H1 (cell line): ENCODE measurements around the gene DTX3. TPM values are rescaled to one million over a fixed set of nuclear protein-coding genes. Genes with fewer than 3 reads are reported as not detected.

Experiments used
- BACH1 ChIP-seq: IDR thresholded peaks from 2 replicates; pipeline ENCODE4 v1.6.1; 2012; ENCODE audit warnings: low read length, improper control_type of control experiment
- BCL11A ChIP-seq, 2 experiments: IDR thresholded peaks; one replicate each; pipeline ENCODE4 v1.6.1; 2011; ENCODE audit warnings: low read depth in 2 of 2, low read length in 2 of 2, mild to moderate bottlenecking in 2 of 2
- CBX8 ChIP-seq: fragments of 300-800, 300-1000 bp; sonication (generic); IDR thresholded peaks from 2 replicates; pipeline ENCODE4 v1.7.1; 2016; ENCODE audit warnings: low read depth, low read length, borderline replicate concordance
- CHD1 ChIP-seq: IDR thresholded peaks from 2 replicates; pipeline ENCODE4 v1.6.1; 2012; ENCODE audit warnings: low read depth, low read length, improper control_type of control experiment
- EZH2 ChIP-seq: fragments of 200-600 bp; sonication (generic); IDR thresholded peaks from 2 replicates; pipeline ENCODE4 v1.7.1; 2012; ENCODE audit warnings: low read depth, mild to moderate bottlenecking, moderate library complexity, low read length, inconsistent platforms; ENCODE audit not compliant: severe bottlenecking
- JUND ChIP-seq: IDR thresholded peaks from 2 replicates; pipeline ENCODE4 v1.6.1; 2011; ENCODE audit warnings: mild to moderate bottlenecking, improper control_type of control experiment, low read length
- MAFK ChIP-seq: IDR thresholded peaks from 2 replicates; pipeline ENCODE4 v1.6.1; 2012; ENCODE audit warnings: low read depth, mild to moderate bottlenecking, improper control_type of control experiment, low read length
- SIN3A ChIP-seq, 2 experiments: IDR thresholded peaks in 1 of 2; conservative IDR thresholded peaks in 1 of 2; 2 replicates each; pipeline ENCODE4 v1.6.1; 2011 to 2012; ENCODE audit warnings: low read length in 2 of 2, improper control_type of control experiment in 1 of 2, low read depth in 1 of 2, mild to moderate bottlenecking in 1 of 2
- YY1 ChIP-seq: IDR thresholded peaks from 2 replicates; pipeline ENCODE4 v1.6.1; 2011; ENCODE audit warnings: low read depth, mild to moderate bottlenecking, low read length
- polyA plus RNA-seq, 7 experiments: library from polyadenylated mRNA; depleted of rRNA in 3 of 7; stranded (reverse) in 5 of 7; unstranded in 2 of 7; fragments of >200 nt in 5 of 7; fragments of 200-250 nt in 2 of 7; gene quantifications; 1 replicate in 5 of 7; 2 replicates in 1 of 7; 4 replicates in 1 of 7; pipeline versions ENCODE4 v1.2.1 to v1.2.3, GENCODE V29; 2011 to 2013; ENCODE audit warnings: missing spikeins in 2 of 7, mixed read lengths in 2 of 7
- total RNA-seq: library from RNA; stranded (reverse); fragmentation: NEBNext Ultra II Directional; extraction: Animal tissue kit (Norgen Biotek cat#: 25700); gene quantifications from 2 replicates; pipeline ENCODE4 v1.2.1, GENCODE V29; 2021
- TF ChIP-seq, protein P1 (sequence below): IDR thresholded peaks from 2 replicates; pipeline ENCODE4 v1.6.1; 2011; ENCODE audit warnings: low read depth, mild to moderate bottlenecking, low read length; ENCODE audit not compliant: insufficient read depth

DTX3 gene
- total and polyA plus RNA-seq, 2 of the 8 experiments (the other 6 are each of a cell fraction or from before 2014, with no cell fraction given): 41.8 to 92.5 TPM

DNA sequence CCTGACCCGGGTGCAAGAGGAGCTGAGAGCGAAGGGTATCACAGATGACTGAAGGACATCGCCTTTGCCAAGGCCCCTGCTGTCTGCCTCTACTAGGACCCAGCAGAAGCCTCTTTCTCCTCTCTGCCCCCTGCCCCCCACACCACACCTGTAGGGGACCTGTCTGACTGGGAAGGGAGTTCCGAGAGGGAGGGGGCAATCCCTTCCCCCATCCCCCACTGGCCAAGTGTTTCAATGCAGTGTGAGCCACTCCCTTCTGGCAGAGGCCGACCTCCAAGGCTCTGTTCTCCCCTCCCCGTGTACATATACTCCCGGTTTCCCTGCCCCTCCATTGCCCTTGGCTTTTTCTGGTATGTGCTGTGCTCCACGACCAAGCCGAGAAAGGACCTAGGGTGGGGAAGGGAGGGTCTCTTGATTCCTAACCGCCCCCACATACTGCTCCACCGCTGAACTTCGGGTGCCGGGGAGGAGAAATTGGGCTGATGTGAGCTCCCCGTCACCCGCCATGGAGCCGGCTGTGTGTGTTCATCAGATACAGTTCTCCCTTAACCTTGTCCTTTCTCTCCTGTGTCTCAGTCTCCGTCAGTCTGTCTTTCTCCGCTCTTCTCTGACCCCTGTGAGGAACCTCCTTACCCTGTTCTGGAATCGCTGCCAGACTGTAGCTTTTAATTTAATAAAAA is 4.6 kb downstream of the DTX3 start (continued):
- TF ChIP-seq, protein P1, sequence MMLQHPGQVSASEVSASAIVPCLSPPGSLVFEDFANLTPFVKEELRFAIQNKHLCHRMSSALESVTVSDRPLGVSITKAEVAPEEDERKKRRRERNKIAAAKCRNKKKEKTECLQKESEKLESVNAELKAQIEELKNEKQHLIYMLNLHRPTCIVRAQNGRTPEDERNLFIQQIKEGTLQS: no peak
- TF ChIP-seq BCL11A (IDR thresholded peaks at IDR 0.05; ENCODE audit: low read depth in 2 of 2, low read length in 2 of 2) (no peak), CHD1 (no peak), SIN3A (conservative IDR thresholded peaks at IDR 0.05 in 1 of 2, IDR thresholded peaks at IDR 0.05 in 1 of 2; ENCODE audit: low read depth in 1 of 2, low read length in 2 of 2) (0 out of 4 replicates have a peak, but pooled peaks of 1 of the 2 experiments have one; percentile 69), MAFK (no peak), JUND (no peak), YY1 (no peak), CBX8 (no peak), EZH2 (peak; percentile 26), BACH1 (no peak)
